PFSK-1 (cell line): Measurements from ENCODE around the gene PLXDC2.

ENCODE experiments used
- POLR2AphosphoS5 ChIP-seq: IDR thresholded peaks from 2 replicates; pipeline ENCODE4 v1.6.1; 2012; ENCODE audit warnings: low read depth, mild to moderate bottlenecking, control low read depth, low read length, moderate library complexity
- TAF1 ChIP-seq: IDR thresholded peaks from 2 replicates; pipeline ENCODE4 v1.6.1; 2012; ENCODE audit warnings: low read length, control low read depth, borderline replicate concordance; ENCODE audit not compliant: insufficient read depth
- TF ChIP-seq, protein P1 (sequence below), 2 experiments: IDR thresholded peaks; 2 replicates each; pipeline versions ENCODE4 v1.6.1 to v1.8.0; 2011 to 2012; ENCODE audit warnings: low read depth in 2 of 2, low read length in 2 of 2, control low read depth in 1 of 2, inconsistent platforms in 1 of 2, mild to moderate bottlenecking in 1 of 2, moderate library complexity in 1 of 2; ENCODE audit not compliant: insufficient read depth in 1 of 2

DNA sequence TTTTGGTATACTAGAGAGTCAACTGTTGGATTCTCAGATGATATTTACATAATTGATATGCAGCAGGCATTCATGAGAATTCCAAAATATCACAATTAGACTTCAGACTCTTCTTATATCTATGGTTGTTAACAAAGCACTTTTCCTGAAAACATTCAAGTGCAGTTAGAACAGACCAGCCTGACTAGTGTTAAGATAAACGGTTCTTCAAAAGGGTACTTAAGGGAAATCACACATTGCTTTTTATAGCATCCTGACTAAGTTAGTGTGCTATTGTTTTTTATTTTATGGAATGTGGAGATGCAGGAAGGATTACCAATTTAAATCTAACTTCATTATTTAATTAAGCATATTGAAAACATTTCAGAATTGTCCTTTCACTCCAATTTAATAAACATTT, 405.1 kb downstream of the PLXDC2 start:
- TF ChIP-seq TAF1: no peak
- no peak for TF ChIP-seq POLR2AphosphoS5
- TF ChIP-seq, protein P1, sequence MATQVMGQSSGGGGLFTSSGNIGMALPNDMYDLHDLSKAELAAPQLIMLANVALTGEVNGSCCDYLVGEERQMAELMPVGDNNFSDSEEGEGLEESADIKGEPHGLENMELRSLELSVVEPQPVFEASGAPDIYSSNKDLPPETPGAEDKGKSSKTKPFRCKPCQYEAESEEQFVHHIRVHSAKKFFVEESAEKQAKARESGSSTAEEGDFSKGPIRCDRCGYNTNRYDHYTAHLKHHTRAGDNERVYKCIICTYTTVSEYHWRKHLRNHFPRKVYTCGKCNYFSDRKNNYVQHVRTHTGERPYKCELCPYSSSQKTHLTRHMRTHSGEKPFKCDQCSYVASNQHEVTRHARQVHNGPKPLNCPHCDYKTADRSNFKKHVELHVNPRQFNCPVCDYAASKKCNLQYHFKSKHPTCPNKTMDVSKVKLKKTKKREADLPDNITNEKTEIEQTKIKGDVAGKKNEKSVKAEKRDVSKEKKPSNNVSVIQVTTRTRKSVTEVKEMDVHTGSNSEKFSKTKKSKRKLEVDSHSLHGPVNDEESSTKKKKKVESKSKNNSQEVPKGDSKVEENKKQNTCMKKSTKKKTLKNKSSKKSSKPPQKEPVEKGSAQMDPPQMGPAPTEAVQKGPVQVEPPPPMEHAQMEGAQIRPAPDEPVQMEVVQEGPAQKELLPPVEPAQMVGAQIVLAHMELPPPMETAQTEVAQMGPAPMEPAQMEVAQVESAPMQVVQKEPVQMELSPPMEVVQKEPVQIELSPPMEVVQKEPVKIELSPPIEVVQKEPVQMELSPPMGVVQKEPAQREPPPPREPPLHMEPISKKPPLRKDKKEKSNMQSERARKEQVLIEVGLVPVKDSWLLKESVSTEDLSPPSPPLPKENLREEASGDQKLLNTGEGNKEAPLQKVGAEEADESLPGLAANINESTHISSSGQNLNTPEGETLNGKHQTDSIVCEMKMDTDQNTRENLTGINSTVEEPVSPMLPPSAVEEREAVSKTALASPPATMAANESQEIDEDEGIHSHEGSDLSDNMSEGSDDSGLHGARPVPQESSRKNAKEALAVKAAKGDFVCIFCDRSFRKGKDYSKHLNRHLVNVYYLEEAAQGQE (IDR thresholded peaks at IDR 0.05; ENCODE audit: insufficient read depth in 1 of 2, low read depth in 2 of 2, low read length in 2 of 2): no peak
